Endometrial microvascular endothelial cells (primary cell): ENCODE data around the gene TNS3. TPM values are rescaled to one million over a fixed set of nuclear protein-coding genes. Genes with fewer than 3 reads are reported as not detected.

Experiments
- in situ Hi-C: cut with HindIII; loops from 2 replicates; pipeline ENCODE4 v1.10.0; 2017; ENCODE audit warnings: low sequenced_read_pairs, low pct_unique_long_range_greater_than_20kb; ENCODE audit errors: inconsistent ontology term
- total RNA-seq: library from RNA; depleted of rRNA; stranded (reverse); fragments of >200 nt; gene quantifications from one replicate; pipeline ENCODE4 v1.2.3, GENCODE V29; 2015; ENCODE audit errors: inconsistent ontology term

TNS3 gene
- total RNA-seq, 1 donor from 2014 or later: 45.0 TPM

DNA sequence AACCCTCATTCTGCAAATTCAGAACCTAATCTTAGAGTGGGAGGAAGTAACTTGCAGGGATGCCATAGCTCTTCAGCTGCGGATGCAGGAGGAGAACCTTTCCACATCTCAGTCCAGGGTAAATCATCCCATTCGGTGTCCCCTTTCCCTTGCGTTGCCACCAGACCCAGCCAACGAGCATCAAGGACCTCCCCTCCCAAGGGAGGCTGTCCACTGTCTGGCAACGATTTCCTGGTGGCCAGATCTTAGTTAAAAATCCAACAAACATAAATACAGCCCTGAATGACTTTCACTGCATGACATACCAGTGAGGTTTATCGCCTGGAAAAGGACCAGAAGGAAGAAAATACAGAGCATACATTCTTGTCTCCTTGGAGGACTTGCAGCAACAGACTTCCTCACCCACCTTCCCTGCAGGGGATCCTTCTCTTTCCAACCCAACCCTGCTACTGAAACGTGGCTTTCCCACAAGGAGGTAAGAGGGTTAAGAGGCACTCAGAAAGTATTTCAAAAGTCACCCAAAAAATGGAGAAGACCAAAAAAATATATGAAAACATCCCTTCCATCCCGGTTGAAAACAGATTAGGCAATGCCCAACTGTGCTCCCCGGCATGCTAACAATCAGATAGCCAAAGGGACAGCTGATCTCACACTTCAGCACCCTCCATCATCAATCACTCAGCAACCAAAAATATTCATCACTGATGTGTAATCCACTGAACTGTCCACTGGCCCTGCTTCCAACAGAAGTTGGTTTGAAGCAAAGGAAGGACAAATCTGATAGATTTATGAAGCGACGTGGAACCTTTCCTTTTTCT is 206.6 kb downstream of the TNS3 start:
- in situ Hi-C loops: no loop called here

DNA sequence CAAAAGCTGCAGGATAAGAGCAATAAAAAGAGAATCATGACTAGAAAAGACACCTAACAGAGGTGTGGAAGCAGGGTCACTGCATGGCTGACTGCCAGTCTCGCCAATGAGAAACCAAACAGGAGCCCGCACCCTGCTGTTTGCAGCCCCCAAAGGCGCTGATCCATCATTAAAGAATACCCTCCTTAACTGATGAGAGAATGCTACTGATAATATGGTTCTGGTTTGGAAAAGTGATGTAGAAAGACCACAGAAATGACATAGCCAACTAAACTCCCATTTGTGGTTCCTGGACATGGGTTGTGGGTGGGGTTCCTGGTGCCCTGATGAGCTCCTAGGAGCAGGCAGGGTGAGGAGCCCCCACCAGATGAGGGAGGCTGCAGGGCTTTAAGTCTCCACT is 207.4 kb downstream of the TNS3 start:
- in situ Hi-C loops: no loop called here

DNA sequence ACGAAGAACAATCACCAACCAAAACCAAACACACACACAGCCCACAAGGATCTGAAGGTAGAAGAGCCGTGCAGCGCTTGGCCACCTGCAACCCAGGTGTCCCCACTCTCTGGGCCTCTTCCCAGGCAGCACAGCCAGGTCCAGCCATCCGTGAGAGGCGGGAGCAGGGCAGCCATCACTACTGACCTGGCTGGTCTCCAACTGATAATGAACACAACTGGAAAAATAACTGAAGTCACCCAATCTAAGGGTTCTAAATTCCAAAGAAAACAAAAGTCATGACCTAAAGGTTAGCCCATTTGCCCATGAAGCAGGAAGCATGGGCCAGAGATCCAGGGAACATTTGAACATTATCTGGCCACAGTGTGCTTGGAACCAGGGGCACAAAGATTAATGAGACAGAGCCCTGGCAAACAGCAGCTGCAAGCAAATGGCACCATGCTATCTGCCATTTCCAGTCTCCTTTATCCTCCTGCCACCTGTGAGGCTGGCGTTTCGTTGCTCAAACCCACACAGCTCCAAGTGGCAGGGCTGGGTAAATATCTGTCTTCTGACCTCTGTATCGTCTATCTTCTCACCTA is 207.9 kb downstream of the TNS3 start:
- in situ Hi-C loops: no loop called here

DNA sequence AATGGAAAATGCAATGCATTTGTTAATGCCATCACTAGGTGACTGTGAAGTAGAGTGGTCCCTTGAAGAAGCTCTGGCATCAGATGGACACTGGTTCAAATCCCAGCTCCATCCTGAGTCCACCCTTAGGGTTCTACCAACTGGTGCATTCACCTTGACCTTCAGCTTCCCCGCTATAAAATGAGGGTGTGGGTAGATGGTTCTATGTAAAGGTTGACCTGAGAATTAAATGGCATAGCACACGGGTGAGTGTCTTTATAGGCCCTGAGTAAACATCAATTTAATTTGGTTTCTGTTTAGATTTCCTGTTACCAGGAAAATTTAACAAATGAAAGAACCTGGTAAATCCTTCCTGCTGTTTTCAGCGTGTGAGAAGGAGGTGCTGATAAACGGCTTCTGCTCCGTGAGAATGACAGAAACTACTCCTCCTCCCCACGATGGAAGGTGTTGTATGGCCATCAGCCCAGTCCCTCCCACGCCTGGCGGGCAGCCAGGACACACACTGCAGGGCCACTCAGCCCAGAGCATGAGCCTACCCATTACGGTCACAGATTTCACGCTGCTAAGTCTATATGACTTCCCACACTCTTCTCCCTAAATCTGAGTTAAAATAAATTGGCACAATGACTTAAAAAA is 210.1 kb downstream of the TNS3 start:
- in situ Hi-C loops: no loop called here

DNA sequence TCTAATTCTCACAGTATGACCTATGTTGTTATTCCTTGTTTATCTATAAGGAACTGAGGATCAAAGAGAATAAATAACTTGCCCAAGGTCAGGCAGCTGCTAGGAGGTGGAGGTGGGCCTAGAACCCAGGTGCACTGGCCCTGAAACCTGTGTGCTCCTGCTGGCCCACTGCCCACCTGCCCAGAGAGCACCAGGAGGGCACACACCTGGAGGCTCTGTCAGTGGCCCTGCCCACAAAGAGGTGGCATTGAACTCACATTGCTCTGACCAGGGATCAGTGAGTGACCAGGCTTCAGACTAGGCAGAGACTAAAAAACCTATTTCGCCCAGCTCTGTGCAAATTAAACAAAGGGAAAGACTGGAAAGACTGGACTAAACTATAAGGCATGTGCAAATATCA is 210.6 kb downstream of the TNS3 start:
- in situ Hi-C loops: no loop called here

DNA sequence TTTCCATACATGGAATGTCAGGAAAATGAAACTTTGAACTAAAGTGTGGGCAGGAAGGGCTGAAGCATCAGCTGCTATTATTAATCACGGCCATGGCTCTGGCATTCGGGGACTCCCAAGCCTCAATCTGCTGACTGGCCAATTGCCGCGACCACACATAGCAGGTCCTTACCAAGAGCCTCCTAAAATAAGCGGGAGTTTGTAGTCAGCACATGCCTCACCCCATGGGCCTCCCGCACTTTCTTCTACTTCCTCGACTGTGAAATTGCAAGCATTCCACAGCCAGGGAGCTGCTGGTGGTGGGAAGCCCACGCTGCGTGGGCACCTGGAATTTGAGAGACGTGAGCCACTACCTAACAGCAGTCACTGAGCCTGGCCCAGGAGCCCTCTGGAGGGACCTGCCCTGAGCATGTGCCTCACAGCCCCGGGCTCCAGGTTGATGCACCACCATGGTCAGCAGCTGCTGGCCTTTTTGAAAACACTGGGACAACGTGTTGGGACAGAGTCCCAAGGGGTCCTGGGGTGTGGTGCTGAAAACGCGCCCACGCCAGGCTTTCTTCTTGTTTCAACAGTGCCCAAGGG is 211.4 kb downstream of the TNS3 start:
- in situ Hi-C loops: no loop called here

DNA sequence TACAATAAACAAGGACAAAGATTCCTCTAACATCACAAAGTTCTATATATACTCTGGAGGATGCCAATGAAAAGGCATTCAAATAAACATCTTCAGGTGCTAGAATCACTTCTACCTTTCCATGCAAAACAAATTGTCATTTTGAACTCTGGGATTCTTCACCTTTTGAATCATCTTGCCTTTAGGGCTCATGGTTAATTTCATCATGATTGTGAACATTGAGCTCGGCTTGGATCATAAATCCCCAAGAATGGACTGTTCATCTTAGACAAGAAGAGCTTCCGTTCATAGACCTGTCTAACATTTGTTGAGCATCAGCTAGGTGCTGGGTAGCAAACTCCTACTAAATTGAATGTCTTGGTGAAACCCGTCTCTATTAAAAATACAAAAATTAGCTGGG is 212.2 kb downstream of the TNS3 start:
- in situ Hi-C loops: no loop called here

DNA sequence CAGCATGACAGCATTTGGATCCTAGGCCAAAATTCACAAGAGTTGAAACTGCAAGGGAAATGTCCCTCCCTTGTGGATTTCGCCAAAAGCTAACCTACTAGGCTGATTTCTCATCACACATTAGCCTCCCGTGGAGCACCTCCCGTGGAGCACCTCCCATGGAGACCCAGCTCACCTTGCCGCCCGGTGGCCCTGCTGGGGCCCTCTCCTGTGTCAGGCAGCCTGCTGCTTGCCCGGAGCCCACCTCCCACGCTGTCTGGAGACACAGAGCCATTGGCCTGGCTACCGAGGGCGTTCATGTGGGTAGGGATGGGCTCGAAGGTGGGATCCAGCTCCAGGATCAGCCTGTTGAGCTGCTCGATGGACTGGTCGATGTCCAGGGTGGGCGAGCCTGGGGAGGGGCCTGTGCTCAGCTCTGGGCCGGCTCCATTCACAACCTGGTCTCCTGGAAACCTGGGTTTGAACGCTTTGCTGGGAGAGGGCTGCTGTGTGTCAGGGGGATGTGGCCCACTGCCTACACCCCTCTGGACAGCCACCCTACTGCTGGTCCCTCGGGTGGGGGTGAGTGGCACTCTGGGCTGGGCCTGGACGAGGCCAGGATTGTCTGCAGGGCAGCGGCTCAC is 213.6 kb downstream of the TNS3 start:
- in situ Hi-C loops: no loop called here

DNA sequence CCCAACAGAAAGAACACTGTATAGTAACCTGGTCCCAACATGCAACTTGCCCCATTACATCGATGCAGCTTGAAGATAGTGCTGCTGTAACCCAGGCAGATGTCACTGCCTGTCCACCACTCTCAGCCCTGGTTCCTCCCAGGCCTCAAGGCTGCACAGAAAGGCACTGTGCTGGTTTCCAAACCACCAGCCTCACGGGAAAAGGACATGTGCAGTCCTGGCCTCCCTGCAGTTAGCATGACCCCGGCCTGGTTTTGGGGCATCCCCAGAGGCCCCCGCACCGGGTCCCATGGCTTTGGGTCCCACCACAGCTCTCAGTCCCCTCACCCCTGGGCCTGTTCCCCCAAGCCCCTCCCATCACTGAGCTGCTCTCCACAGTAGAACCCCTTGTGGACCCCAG is 214.5 kb downstream of the TNS3 start:
- in situ Hi-C loops: no loop called here

DNA sequence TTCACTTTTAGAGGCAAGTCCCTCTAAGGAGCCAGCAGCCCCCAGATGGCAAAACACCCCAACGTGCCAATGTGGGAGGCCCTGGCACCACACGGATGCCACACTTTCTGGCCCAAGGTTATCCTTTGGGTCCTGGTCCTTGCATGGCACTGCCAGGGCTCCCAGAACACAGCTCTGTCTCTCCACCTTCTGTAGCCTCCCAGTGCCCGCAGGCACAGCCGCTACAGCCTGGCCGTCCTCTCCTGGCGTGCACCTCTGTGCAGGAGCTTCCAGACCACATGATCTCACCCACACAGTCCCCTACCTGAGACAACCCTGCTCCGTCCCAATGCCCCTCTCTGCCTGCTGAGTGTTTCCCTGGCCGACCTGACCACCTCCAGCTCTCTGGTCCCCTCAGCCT is 215.0 kb downstream of the TNS3 start:
- in situ Hi-C loops: no loop called here

DNA sequence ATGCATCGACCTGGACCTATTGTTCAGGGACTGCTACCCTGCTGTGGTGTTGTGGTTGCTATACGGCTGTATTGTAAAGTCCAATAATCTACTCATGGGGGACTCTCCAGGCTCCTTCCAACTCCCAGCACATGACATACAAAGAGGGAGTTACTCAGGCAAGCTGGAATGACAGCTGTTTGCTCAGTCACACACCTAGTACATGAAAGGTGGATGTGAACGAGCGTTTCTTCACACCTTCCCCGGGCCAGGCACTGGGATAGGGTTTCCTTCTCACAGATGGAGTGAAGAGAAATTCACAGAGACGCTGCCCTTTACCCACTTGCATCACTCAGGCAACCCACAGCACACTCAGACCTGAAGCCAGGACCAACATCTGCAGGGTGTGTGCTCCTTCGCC is 215.7 kb downstream of the TNS3 start:
- in situ Hi-C loops: no loop called here

DNA sequence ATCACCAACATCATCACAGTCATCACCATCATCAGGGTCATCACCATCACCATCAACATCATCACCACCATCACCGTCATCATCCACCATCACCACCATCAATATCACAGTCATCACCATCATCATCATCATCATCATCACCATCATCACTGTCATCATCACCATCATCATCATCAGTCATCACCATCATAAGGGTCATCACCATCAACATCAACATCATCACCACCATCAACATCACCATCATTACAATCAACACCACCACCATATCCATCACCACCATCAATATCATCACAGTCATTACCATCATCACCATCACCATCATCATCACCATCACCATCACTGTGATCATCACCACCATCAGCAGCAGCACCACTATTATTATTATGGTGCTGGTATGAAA is 218.9 kb downstream of the TNS3 start:
- in situ Hi-C loops: no loop called here

DNA sequence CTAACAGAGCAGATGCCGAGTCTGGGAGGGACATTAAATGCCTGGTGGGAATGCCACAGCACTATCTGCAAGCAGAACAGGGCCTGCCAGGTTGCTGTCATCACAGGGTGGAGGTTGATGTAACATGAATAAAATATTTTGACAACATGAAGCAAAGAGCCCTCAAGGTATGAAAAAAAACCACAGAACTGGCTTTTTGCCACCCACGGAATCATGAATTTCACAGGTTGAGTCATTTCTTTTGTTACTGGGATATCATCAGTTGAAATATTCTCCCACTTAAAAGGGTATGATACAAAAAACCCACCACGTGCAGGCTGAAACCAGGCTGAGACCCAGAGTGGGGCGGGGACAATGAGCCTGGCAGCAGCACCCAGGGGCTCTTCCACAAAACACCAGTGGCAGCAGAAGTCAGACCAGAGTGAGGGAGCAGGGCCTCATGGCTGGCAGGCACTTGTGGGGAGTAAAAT is 220.1 kb downstream of the TNS3 start:
- in situ Hi-C loops: no loop called here

DNA sequence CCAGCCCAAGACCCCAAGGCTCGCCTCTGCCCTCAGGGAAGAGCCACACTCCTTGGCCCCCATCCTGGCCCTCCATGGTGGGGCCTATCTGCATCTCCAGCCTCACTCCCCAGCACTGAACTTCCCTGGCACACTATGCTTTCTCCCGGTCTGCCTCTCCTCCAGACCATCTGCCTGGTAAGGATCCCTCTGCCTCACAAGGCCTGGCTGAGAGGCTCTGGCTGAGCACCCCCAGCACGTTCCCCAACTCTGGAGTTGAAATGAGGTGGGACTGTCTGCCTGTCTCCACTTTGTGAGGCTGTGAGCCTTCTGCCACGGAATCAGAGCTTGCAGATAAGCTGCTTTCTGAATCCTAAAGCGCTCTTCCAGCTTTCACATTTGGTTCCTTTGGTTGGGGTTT is 220.7 kb downstream of the TNS3 start:
- in situ Hi-C loops: no loop called here

DNA sequence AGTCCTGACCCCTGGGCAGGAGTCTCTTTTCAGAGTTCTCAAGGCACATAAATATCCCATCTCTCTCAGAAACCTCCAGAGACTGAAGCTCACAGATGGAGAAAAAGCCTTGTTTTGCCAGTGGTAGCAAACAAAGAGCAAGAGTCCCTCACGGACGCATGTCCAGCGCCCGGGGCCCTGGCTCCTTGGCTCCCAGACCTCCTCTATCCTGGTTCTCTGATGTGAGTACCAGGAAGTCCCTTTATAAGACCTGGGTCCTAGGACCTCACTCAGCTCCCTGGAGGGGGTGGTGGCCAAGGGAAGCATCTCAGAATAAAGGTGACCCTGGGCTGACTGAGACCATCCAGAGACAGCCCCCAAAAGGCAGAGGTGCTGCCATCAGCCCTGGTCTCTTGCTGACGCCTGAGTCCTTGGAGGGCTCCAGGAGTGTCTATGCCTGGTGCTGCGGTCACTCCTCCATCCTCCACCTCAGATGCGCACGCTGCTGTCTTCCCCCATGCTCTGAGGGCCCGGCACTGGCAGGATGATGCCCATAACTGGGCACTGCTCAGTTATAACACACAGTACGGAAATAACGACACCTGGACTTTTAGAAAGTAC is 221.5 kb downstream of the TNS3 start:
- in situ Hi-C loops: no loop called here

DNA sequence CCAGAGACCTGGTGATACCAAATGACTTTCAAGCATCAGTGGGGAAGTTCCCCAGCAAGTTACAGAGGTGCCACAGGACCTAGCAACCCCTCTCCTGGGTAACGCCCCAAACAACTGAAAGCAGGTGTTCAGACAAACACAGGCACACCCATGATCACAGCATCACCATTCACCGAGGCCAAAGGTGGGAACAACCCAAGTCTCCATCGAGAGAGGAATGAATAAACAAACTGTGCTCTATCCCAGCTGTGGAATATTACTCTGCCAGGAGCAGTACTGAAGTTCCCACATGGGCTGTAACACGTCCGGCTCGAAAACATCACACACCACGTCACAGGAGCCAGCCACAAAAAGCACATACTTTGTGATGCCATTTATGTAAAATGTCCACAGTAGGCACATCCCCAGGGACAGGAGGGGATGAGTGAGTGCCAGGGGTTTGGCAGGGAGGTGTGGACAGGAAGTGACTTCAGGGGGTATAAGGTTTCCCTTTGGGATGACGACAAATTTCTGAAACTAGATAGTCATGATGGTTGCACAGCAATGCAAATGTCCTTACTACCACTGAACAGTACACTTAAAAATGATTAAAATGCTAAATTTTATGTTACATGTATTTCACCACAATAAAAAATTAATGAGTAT is 222.8 kb downstream of the TNS3 start:
- in situ Hi-C loops: no loop called here

DNA sequence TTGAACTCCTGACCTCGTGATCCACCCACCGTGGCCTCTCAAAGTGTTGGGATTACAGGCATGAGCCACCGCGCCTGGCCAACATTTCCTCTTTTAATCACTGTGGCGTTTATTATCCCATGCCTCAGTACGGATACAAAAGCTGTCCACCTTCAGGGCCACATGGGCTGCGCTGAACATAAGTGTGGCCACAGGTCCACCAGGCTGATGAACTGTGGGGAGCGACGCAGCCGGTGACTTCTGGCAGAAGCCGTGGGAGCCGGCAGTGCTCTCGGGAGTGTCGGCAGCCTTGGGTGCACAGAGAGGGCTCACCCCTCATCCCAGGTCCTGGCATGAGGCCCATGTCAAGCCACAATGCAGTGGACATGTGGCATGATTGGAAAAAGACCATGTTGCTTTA is 223.6 kb downstream of the TNS3 start:
- in situ Hi-C loops: no loop called here

DNA sequence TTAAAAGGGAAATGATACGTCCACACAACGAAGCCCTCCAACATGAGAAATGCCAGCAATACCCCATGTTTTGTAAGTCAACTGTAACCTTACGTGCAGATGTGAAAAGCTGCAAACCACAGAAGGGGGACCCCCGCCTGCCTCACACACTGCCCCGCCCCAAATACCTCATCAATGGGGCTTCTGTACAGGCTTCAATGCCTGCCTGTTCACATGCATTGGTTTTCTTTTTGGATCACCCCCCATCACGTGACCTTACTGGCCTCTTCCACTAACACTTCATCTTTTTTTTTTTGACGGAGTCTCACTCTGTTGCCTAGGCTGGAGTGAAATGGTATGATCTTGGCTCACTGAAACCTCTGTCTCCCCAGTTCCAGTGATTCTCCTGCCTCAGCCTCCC is 224.0 kb downstream of the TNS3 start:
- in situ Hi-C loops: no loop called here

DNA sequence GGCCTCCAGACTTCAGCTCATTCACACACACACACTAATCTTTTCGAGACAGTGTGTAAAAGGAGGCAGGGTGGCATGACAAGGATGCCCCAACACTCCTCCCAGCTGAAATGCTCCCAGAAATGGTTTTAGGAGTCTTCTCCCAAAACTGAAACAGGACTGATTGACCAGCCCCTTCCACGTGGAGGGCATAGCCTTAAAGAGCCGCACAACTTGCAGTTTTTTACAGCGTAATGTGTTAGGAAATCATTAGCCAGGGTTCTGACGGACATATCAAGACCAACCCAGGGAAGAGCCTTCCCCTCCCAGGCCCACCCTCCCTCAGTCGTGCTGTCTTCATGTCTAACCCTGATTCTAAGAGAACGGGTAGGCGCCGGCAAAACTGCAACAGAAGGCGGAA is 224.6 kb downstream of the TNS3 start:
- in situ Hi-C loops: no loop called here
